Spleen (tissue), 7 donors: ENCODE measurements around the gene EPHB2.

Source experiments
- POLR2A ChIP-seq, 3 donors: fragments of 450-650 bp; IDR thresholded peaks; one replicate each; pipeline ENCODE4 v1.5.1; 2017; ENCODE audit warnings: antibody characterized with exemption in 3 of 3, mild to moderate bottlenecking in 1 of 3
- POLR2AphosphoS5 ChIP-seq, 3 donors: sonication (generic); formaldehyde crosslinking; IDR thresholded peaks; one replicate each; pipeline ENCODE4 v1.5.1; 2017; ENCODE audit warnings: antibody characterized with exemption in 3 of 3
- TF ChIP-seq, protein P1 (sequence below), 11 experiments: fragments of 200-600 bp in 7 of 11; fragments of 450-650 bp in 4 of 11; sonication (generic) in 4 of 11; IDR thresholded peaks in 8 of 11; conservative IDR thresholded peaks in 3 of 11; 1 replicate in 7 of 11; 2 replicates in 4 of 11; pipeline versions ENCODE4 v1.4.0 to v1.8.0; 2016 to 2021; ENCODE audit warnings: antibody characterized with exemption in 11 of 11, inconsistent platforms in 4 of 11, mild to moderate bottlenecking in 1 of 11
- donor health status: DM: no; HTN: no; CAD: no; lungs with moderate emphysema.
- donor health status: DM: no; HTN: no; CAD: no.
- donor health status: DM: no; HTN: no; CAD: no.

DNA sequence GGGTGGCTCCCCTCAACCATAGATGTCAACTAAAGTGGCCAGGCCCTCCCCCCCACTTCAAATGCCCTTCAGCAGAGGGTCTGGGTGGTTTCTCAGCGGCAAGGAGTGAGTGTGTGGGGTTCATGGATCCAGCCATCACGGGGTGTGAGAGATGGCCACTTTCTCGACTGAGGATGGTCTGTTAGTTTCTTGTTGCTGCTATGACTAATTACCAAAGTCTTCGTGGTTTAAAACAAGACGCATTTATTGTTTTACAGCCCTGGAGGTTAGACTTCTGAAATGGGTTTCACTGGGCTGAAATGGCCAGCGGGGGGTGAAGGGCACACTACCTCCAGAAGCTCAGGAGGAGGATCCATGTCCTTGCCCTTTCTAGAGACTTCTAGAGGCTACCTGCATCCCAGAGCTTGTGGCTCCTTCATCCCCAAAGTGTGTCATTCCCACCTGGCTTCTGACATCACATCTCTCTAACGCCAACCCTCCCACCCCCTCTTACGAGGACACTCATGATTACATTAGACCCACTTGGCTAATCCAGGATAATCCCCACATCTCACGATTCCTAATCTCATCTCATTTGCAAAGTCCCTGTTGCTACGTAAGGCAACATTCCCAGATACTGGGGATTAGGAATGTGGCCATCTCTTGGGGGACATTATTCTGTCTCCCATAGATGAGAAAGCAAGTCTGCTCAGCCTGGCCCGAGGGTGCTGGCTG lies 53.0 kb downstream of the EPHB2 start:
- TF ChIP-seq, protein P1, sequence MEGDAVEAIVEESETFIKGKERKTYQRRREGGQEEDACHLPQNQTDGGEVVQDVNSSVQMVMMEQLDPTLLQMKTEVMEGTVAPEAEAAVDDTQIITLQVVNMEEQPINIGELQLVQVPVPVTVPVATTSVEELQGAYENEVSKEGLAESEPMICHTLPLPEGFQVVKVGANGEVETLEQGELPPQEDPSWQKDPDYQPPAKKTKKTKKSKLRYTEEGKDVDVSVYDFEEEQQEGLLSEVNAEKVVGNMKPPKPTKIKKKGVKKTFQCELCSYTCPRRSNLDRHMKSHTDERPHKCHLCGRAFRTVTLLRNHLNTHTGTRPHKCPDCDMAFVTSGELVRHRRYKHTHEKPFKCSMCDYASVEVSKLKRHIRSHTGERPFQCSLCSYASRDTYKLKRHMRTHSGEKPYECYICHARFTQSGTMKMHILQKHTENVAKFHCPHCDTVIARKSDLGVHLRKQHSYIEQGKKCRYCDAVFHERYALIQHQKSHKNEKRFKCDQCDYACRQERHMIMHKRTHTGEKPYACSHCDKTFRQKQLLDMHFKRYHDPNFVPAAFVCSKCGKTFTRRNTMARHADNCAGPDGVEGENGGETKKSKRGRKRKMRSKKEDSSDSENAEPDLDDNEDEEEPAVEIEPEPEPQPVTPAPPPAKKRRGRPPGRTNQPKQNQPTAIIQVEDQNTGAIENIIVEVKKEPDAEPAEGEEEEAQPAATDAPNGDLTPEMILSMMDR (IDR thresholded peaks at IDR 0.05 in 8 of 11, conservative IDR thresholded peaks at IDR 0.05 in 3 of 11): no peak
- TF ChIP-seq POLR2AphosphoS5 (IDR thresholded peaks at IDR 0.05) (no peak), POLR2A (IDR thresholded peaks at IDR 0.05) (no peak)
